GM18867 (cell line): ENCODE results near the gene CADM2.
"Not testable (repeated sequence)": the region's sequence is repeated elsewhere in the genome, so short reads cannot be mapped to it uniquely, and the experiment has no call there.

Source experiments
- ATAC-seq: cut with Tn5 transposase; IDR thresholded peaks from one replicate; pipeline ENCODE4 v1.9.1; 2021; ENCODE audit warnings: mild to moderate bottlenecking, moderate library complexity; ENCODE audit not compliant: unreplicated experiment

CADM2 gene

GRCh38 chr3:84958495-84959469 is at the start of gene CADM2:
Gene CADM2 (plus strand): TSS chr3:84958989.
- peak; percentile 96 for ATAC-seq

GRCh38 chr3:84918592-84918991 is 40.2 kb upstream of the CADM2 start:
- not testable (repeated sequence) for ATAC-seq

GRCh38 chr3:84922682-84923081 is 36.1 kb upstream of the CADM2 start:
- ATAC-seq: no peak

GRCh38 chr3:84925571-84925970 is 33.2 kb upstream of the CADM2 start:
- ATAC-seq: no peak

GRCh38 chr3:84943379-84943778 is 15.4 kb upstream of the CADM2 start:
- ATAC-seq: no peak

- no peak for ATAC-seq
Observed at GRCh38 chr3:84946240-84946639, 12.5 kb upstream of the CADM2 start.

GRCh38 chr3:84959470-84960271 is 882 bp downstream of the CADM2 start:
- no peak for ATAC-seq

- no peak for ATAC-seq
Observed at GRCh38 chr3:84960581-84960980, 1.8 kb downstream of the CADM2 start.

GRCh38 chr3:84961011-84961410 is 2.2 kb downstream of the CADM2 start:
- no peak for ATAC-seq

GRCh38 chr3:84961521-84962255 is 2.9 kb downstream of the CADM2 start:
- ATAC-seq: no peak

GRCh38 chr3:84962415-84962814 is 3.6 kb downstream of the CADM2 start:
- ATAC-seq: no peak

GRCh38 chr3:84963137-84963536 is 4.3 kb downstream of the CADM2 start:
- no peak for ATAC-seq

- ATAC-seq: no peak
Observed at GRCh38 chr3:84965141-84965540, 6.4 kb downstream of the CADM2 start.

- no peak for ATAC-seq
Observed at GRCh38 chr3:84967767-84968581, 9.2 kb downstream of the CADM2 start.

- no peak for ATAC-seq
Observed at GRCh38 chr3:84968701-84969235, 10.0 kb downstream of the CADM2 start.

GRCh38 chr3:84974347-84974746 is 15.6 kb downstream of the CADM2 start:
- no peak for ATAC-seq

GRCh38 chr3:84977021-84977420 is 18.2 kb downstream of the CADM2 start:
- ATAC-seq: no peak

- ATAC-seq: no peak
Observed at GRCh38 chr3:84978843-84979242, 20.1 kb downstream of the CADM2 start.

- no peak for ATAC-seq
Observed at GRCh38 chr3:84980011-84980410, 21.2 kb downstream of the CADM2 start.

- no peak for ATAC-seq
Observed at GRCh38 chr3:84980456-84980855, 21.7 kb downstream of the CADM2 start.
